HCT116 (cell line): ENCODE measurements around the gene DDX10. TPM values are rescaled to one million over a fixed set of nuclear protein-coding genes. Genes with fewer than 3 reads are reported as not detected.

Experiments
- ATAC-seq: fragments of 200-7000 bp; cut with Tn5 transposase; 2 replicates; pipeline ENCODE4 v1.9.1; 2020; ENCODE audit warnings: mild to moderate bottlenecking, moderate library complexity
- BruUV-seq: library from RNA; stranded (reverse); fragments of 400-500 nt; replicated peaks from 2 replicates; lab custom pipeline; 2021; lab: Mats Ljungman, UMichigan
- CTCF ChIA-PET: fragments of 300-600 bp; sonication (Branson Sonifier 250); formaldehyde crosslinking; loops from one replicate; lab custom pipeline; 2021; ENCODE audit warnings: antibody characterized with exemption; lab: Charles Lee
- POLR2A ChIA-PET: fragments of 300-600, 350-600 bp; sonication (Branson Sonifier 250); formaldehyde crosslinking; loops from one replicate; lab custom pipeline; 2021; ENCODE audit warnings: antibody characterized with exemption; lab: Charles Lee
- RAD21 ChIA-PET, 2 experiments: fragments of 300-600 bp; sonication (Branson Sonifier 250); formaldehyde crosslinking; loops; one replicate each; lab custom pipeline; 2023; ENCODE audit warnings: low total read pairs in 2 of 2; ENCODE audit not compliant: uncharacterized antibody in 2 of 2, unreplicated experiment in 2 of 2, low non-redundant PET in 1 of 2; lab: Charles Lee
- DNase-seq: peaks from one replicate; pipeline ENCODE4 v3.0.0-alpha.2; 2010; ENCODE audit warnings: low read depth, low spot score
- H2AFZ ChIP-seq: fragments of 200-600 bp; shearing (Covaris generic), sonication (generic); 2 replicates; pipeline ENCODE4 v1.6.1; 2017; ENCODE audit warnings: low read depth, mixed run types, mixed read lengths, antibody characterized with exemption, low read length; ENCODE audit not compliant: poor library complexity, severe bottlenecking
- H3K27ac ChIP-seq: 2 replicates; pipeline ENCODE4 v1.5.1; 2012; ENCODE audit warnings: low read depth, low read length
- H3K27me3 ChIP-seq: fragments of 200-600 bp; sonication (generic); 2 replicates; pipeline ENCODE4 v1.6.1; 2016; ENCODE audit warnings: mixed run types, low read length, mixed read lengths; ENCODE audit not compliant: insufficient read depth
- H3K36me3 ChIP-seq, 2 experiments: fragments of 200-500 bp in 1 of 2; fragments of 200-600 bp in 1 of 2; sonication (Bioruptor generic) in 1 of 2; sonication (generic) in 1 of 2; 2 replicates each; pipeline versions ENCODE4 v1.5.1 to v1.6.1; 2014 to 2016; ENCODE audit warnings: low read length in 2 of 2, inconsistent platforms in 1 of 2, mixed read lengths in 1 of 2, mixed run types in 1 of 2; ENCODE audit not compliant: insufficient read depth in 2 of 2, control insufficient read depth in 1 of 2
- H3K4me1 ChIP-seq, 2 experiments: fragments of 200-600 bp in 1 of 2; sonication (generic) in 1 of 2; 2 replicates each; pipeline versions ENCODE4 v1.5.1 to v1.6.1; 2012 to 2017; ENCODE audit warnings: low read length in 2 of 2, inconsistent platforms in 1 of 2, mild to moderate bottlenecking in 1 of 2, mixed read lengths in 1 of 2, mixed run types in 1 of 2, moderate library complexity in 1 of 2; ENCODE audit not compliant: insufficient read depth in 2 of 2, control insufficient read depth in 1 of 2
- H3K4me2 ChIP-seq: fragments of 200-600 bp; sonication (generic); 2 replicates; pipeline ENCODE4 v1.6.1; 2017; ENCODE audit warnings: mixed run types, low read length, mixed read lengths
- H3K4me3 ChIP-seq, 2 experiments: fragments of 200-600 bp in 1 of 2; sonication (generic) in 1 of 2; replicated peaks in 1 of 2; 2 replicates each; pipeline ENCODE4 v1.5.1; 2011 to 2016; ENCODE audit warnings: low read length in 2 of 2, control low read depth in 1 of 2, low read depth in 1 of 2, mild to moderate bottlenecking in 1 of 2, mixed read lengths in 1 of 2, mixed run types in 1 of 2
- H3K79me2 ChIP-seq: fragments of 200-600 bp; sonication (generic); 2 replicates; pipeline ENCODE4 v1.6.1; 2017; ENCODE audit warnings: mild to moderate bottlenecking, mixed run types, low read length, moderate library complexity, mixed read lengths; ENCODE audit not compliant: insufficient read depth
- H3K9ac ChIP-seq: fragments of 200-600 bp; sonication (generic); 2 replicates; pipeline ENCODE4 v1.6.1; 2016; ENCODE audit warnings: low read length, mixed read lengths
- H3K9me2 ChIP-seq: fragments of 200-600 bp; sonication (generic), shearing (Covaris generic); 2 replicates; pipeline ENCODE4 v1.6.1; 2017; ENCODE audit warnings: mixed run types, mild to moderate bottlenecking, moderate library complexity; ENCODE audit not compliant: insufficient read depth
- H3K9me3 ChIP-seq, 2 experiments: fragments of 200-500 bp in 1 of 2; fragments of 200-600 bp in 1 of 2; sonication (Bioruptor generic) in 1 of 2; sonication (generic) in 1 of 2; 2 replicates each; pipeline ENCODE4 v1.6.1; 2014 to 2017; ENCODE audit warnings: low read length in 2 of 2, mixed read lengths in 2 of 2, inconsistent platforms in 1 of 2, low read depth in 1 of 2, mild to moderate bottlenecking in 1 of 2, mixed run types in 1 of 2, moderate library complexity in 1 of 2; ENCODE audit not compliant: control insufficient read depth in 1 of 2, insufficient read depth in 1 of 2
- H4K20me1 ChIP-seq: fragments of 200-600 bp; sonication (generic), shearing (Covaris generic); 2 replicates; pipeline ENCODE4 v1.6.1; 2017; ENCODE audit warnings: mixed run types, mild to moderate bottlenecking, moderate library complexity; ENCODE audit not compliant: insufficient read depth
- CEBPB ChIP-seq: IDR thresholded peaks from 2 replicates; pipeline ENCODE4 v1.6.1; 2012; ENCODE audit warnings: low read depth
- EGR1 ChIP-seq: IDR thresholded peaks from 2 replicates; pipeline ENCODE4 v1.6.1; 2012; ENCODE audit warnings: low read depth
- EZH2phosphoT487 ChIP-seq: fragments of 200-600 bp; IDR thresholded peaks from 2 replicates; pipeline ENCODE4 v1.6.1; 2018; ENCODE audit warnings: antibody characterized with exemption, borderline replicate concordance
- JUND ChIP-seq: IDR thresholded peaks from 2 replicates; pipeline ENCODE4 v1.6.1; 2012
- POLR2A ChIP-seq: IDR thresholded peaks from 2 replicates; pipeline ENCODE4 v1.7.0; 2011; ENCODE audit warnings: borderline replicate concordance; ENCODE audit not compliant: insufficient read depth, insufficient read length; ENCODE audit errors: extremely low read depth
- POLR2AphosphoS5 ChIP-seq: IDR thresholded peaks from 2 replicates; pipeline ENCODE4 v1.6.1; 2011; ENCODE audit warnings: mild to moderate bottlenecking, low read depth, low read length, moderate library complexity
- RAD21 ChIP-seq: IDR thresholded peaks from 2 replicates; pipeline ENCODE4 v1.6.1; 2012; ENCODE audit warnings: low read depth, mild to moderate bottlenecking
- SIN3A ChIP-seq: IDR thresholded peaks from 2 replicates; pipeline ENCODE4 v1.6.1; 2012; ENCODE audit warnings: low read depth
- SP1 ChIP-seq: IDR thresholded peaks from 2 replicates; pipeline ENCODE4 v1.6.1; 2012; ENCODE audit warnings: low read depth
- SRF ChIP-seq: IDR thresholded peaks from 2 replicates; pipeline ENCODE4 v1.6.1; 2012; ENCODE audit warnings: low read depth
- TCF7L2 ChIP-seq: IDR thresholded peaks from 2 replicates; pipeline ENCODE4 v1.7.0; 2011; ENCODE audit warnings: borderline replicate concordance, inconsistent platforms; ENCODE audit not compliant: insufficient read depth, insufficient read length; ENCODE audit errors: extremely low read depth
- YY1 ChIP-seq: IDR thresholded peaks from 2 replicates; pipeline ENCODE4 v1.6.1; 2011; ENCODE audit warnings: low read length, low read depth, moderate library complexity, mild to moderate bottlenecking; ENCODE audit not compliant: insufficient replicate concordance; ENCODE audit errors: extremely low read depth
- ZNF274 ChIP-seq: fragments of 200-500 bp; sonication (Bioruptor generic); IDR thresholded peaks from 2 replicates; pipeline ENCODE4 v1.6.1; 2014; ENCODE audit warnings: mild to moderate bottlenecking, low read depth, low read length, inconsistent platforms
- intact Hi-C: fragments of 100-400 bp; cut with micrococcal nuclease; formaldehyde crosslinking; loops from 2 replicates; pipeline ENCODE4 v1.10.0; 2022
- total RNA-seq: library from RNA; stranded (reverse); gene quantifications from one replicate; pipeline ENCODE4 v1.2.1, GENCODE V29; 2021; ENCODE audit not compliant: unreplicated experiment
- TF ChIP-seq, protein P1 (sequence below): IDR thresholded peaks from 2 replicates; pipeline ENCODE4 v1.6.1; 2012
- TF ChIP-seq, protein P2 (sequence below): IDR thresholded peaks from 2 replicates; pipeline ENCODE4 v1.6.1; 2012; ENCODE audit warnings: low read depth
- TF ChIP-seq, protein P3 (sequence below): IDR thresholded peaks from 2 replicates; pipeline ENCODE4 v1.6.1; 2011; ENCODE audit warnings: mild to moderate bottlenecking, low read length, moderate library complexity; ENCODE audit not compliant: insufficient replicate concordance; ENCODE audit errors: extremely low read depth

DDX10 gene
- total RNA-seq, 1 experiment from 2014 or later: 66.5 TPM

DNA sequence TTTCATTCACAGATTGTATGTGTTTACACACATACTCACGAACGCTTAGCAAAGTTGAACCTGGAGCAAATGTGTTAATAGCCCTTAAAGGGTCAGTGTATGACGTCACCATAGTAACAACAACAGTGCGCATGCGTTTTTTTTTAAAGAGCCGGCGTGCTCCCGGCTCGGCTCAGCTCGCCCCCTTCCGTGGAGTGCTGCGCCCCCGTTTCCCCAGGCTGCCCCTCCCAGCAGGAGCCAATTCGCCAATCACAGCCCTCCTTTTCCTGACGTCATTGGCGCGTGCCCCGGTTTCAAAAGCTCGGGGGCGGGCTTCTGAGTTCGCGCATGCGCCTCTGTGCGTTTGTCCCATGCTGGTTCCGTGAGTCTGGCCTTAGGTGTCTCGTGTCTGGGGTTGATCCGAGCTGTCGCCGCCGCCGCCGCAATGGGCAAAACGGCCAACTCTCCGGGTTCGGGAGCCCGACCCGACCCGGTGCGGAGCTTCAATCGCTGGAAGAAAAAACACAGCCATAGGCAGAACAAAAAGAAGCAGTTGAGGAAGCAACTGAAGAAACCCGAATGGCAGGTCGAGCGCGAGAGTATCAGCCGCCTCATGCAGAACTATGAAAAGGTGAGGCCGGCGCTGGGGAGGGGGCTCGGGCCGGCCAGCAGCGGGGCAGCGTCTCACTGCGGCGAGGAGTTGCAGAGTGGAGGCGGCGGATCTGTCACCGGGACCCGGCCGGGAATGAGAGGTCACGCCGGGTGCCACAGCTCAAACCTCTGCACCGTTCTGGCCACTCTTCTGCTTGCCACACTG, at the start of gene DDX10 (continued):
- TF ChIP-seq CEBPB (no peak), POLR2A (peak; percentile 29), ZNF274 (no peak), YY1 (no peak), SP1 (peak; percentile 84)

DNA sequence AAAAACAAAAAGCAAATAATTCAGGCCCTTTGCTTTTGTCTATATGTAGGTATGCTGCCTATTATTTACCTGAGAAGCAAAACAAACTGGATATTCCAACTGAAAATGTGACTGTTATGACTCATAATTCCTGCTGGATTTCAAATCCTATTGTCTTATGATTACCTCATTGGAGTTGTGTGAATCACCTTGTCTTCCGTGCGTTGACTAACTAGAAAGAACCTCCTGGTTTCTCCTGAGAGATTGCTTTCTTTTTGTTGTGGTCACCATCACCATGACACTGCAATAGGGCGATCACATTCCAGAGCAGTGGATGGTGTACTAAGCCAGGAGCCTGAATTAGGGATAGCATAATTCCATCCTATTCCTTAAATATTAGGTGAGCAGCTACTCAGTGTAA, 48.3 kb upstream of the DDX10 start:
- ChIA-PET POLR2A (interaction anchor here (1.0 kb wide), 1 partner anchor 14 kb away, joined by 3 read pairs; no protein-coding TSS in a partner anchor), CTCF (no interaction called here), RAD21 (no interaction called here)
- Histone ChIP-seq H3K4me3 (peak overlapping the region in 1 of 2 experiments; percentile 9; a peak in 1 of 4 replicates), H3K36me3 (no peaks in the 10 kb centered on the region), H3K4me1 (peaks cover 17 to 44% of the 10 kb centered on the region in 2 experiments), H3K27ac (peak overlapping the region; percentile 47), H3K79me2 (no peaks in the 10 kb centered on the region), H3K9ac (peak overlapping the region; percentile 52), H3K9me2 (no peaks in the 10 kb centered on the region), H3K9me3 (no peaks in the 10 kb centered on the region), H3K4me2 (peak overlapping the region; percentile 63), H3K27me3 (no peaks in the 10 kb centered on the region), H4K20me1 (no peaks in the 10 kb centered on the region), H2AFZ (peak overlapping the region; percentile 6)
- ATAC-seq (peak; percentile 96), DNase-seq (peak; percentile 96)
- BruUV-seq: no TSS peak
- intact Hi-C loops: no loop called here
- TF ChIP-seq EZH2phosphoT487 (no peak), TCF7L2 (peak; percentile 91), SRF (peak; percentile 84), CEBPB (peak; percentile 98), JUND (peak; percentile 99), SIN3A (peak; percentile 95), YY1 (no peak), RAD21 (peak; percentile 37; the same call in 1 of the 2 replicates), ZNF274 (no peak), SP1 (peak; percentile 97), POLR2AphosphoS5 (peak; percentile 69; the same call in 1 of the 2 replicates), EGR1 (peak; percentile 50; the same call in 1 of the 2 replicates)
- TF ChIP-seq, protein P1, sequence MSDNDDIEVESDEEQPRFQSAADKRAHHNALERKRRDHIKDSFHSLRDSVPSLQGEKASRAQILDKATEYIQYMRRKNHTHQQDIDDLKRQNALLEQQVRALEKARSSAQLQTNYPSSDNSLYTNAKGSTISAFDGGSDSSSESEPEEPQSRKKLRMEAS: peak; percentile 82
- TF ChIP-seq, protein P2, sequence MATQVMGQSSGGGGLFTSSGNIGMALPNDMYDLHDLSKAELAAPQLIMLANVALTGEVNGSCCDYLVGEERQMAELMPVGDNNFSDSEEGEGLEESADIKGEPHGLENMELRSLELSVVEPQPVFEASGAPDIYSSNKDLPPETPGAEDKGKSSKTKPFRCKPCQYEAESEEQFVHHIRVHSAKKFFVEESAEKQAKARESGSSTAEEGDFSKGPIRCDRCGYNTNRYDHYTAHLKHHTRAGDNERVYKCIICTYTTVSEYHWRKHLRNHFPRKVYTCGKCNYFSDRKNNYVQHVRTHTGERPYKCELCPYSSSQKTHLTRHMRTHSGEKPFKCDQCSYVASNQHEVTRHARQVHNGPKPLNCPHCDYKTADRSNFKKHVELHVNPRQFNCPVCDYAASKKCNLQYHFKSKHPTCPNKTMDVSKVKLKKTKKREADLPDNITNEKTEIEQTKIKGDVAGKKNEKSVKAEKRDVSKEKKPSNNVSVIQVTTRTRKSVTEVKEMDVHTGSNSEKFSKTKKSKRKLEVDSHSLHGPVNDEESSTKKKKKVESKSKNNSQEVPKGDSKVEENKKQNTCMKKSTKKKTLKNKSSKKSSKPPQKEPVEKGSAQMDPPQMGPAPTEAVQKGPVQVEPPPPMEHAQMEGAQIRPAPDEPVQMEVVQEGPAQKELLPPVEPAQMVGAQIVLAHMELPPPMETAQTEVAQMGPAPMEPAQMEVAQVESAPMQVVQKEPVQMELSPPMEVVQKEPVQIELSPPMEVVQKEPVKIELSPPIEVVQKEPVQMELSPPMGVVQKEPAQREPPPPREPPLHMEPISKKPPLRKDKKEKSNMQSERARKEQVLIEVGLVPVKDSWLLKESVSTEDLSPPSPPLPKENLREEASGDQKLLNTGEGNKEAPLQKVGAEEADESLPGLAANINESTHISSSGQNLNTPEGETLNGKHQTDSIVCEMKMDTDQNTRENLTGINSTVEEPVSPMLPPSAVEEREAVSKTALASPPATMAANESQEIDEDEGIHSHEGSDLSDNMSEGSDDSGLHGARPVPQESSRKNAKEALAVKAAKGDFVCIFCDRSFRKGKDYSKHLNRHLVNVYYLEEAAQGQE: no peak
- TF ChIP-seq, protein P3, sequence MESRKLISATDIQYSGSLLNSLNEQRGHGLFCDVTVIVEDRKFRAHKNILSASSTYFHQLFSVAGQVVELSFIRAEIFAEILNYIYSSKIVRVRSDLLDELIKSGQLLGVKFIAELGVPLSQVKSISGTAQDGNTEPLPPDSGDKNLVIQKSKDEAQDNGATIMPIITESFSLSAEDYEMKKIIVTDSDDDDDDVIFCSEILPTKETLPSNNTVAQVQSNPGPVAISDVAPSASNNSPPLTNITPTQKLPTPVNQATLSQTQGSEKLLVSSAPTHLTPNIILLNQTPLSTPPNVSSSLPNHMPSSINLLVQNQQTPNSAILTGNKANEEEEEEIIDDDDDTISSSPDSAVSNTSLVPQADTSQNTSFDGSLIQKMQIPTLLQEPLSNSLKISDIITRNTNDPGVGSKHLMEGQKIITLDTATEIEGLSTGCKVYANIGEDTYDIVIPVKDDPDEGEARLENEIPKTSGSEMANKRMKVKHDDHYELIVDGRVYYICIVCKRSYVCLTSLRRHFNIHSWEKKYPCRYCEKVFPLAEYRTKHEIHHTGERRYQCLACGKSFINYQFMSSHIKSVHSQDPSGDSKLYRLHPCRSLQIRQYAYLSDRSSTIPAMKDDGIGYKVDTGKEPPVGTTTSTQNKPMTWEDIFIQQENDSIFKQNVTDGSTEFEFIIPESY: peak; percentile 52
